Measurements from ENCODE around the gene GAS1.

Gene GAS1

GRCh38 chr9:86921151-86921923 is 26.0 kb downstream of the GAS1 start:
- no peak for DNase-seq

GRCh38 chr9:86918556-86918955 is 28.8 kb downstream of the GAS1 start:
- DNase-seq: no peak

- no peak for DNase-seq
Measured at GRCh38 chr9:86912210-86912609, 35.1 kb downstream of the GAS1 start.

- DNase-seq: no peak
Measured at GRCh38 chr9:86909388-86909787, 37.9 kb downstream of the GAS1 start.

GRCh38 chr9:86908261-86908660 is 39.0 kb downstream of the GAS1 start:
- DNase-seq: no peak

GRCh38 chr9:86907346-86907745 is 40.0 kb downstream of the GAS1 start:
- DNase-seq: no peak

GRCh38 chr9:86903734-86904085 is 43.6 kb downstream of the GAS1 start:
- DNase-seq: no peak

- no peak for DNase-seq
Measured at GRCh38 chr9:86902991-86903733, 44.1 kb downstream of the GAS1 start.

GRCh38 chr9:86902586-86902985 is 44.7 kb downstream of the GAS1 start:
- DNase-seq: no peak

GRCh38 chr9:86902176-86902575 is 45.1 kb downstream of the GAS1 start:
- no peak for DNase-seq

GRCh38 chr9:86901511-86901910 is 45.8 kb downstream of the GAS1 start:
- DNase-seq: no peak

All from COR-L47 (cell line).